Activated T-cell treated with anti-CD3 and anti-CD28 coated beads, Interleukin-2, amount 50 U/mL, for 1 hour (primary cell): ENCODE measurements around the gene PEDS1.
A peak's percentile ranks its signal among the peaks of the same experiment; 100 is the strongest.
"Not testable (repeated sequence)": the region's sequence is repeated elsewhere in the genome, so short reads cannot be mapped to it uniquely, and the experiment has no call there.

Experiments
- DNase-seq: peaks from one replicate; pipeline ENCODE4 v3.0.0-alpha.2; 2020

The PEDS1 gene

GRCh38 chr20:50189681-50190250 lies 36.2 kb upstream of the PEDS1 start:
- no peak for DNase-seq

- no peak for DNase-seq
Measured at GRCh38 chr20:50188879-50189680, 35.6 kb upstream of the PEDS1 start.

- DNase-seq: no peak
Measured at GRCh38 chr20:50188287-50188688, 34.8 kb upstream of the PEDS1 start.

GRCh38 chr20:50187403-50188051 lies 34.0 kb upstream of the PEDS1 start:
- DNase-seq: no peak

- no peak for DNase-seq
Measured at GRCh38 chr20:50186987-50187402, 33.5 kb upstream of the PEDS1 start.

- peak; percentile 91 for DNase-seq
Measured at GRCh38 chr20:50186151-50186885, 32.8 kb upstream of the PEDS1 start.

GRCh38 chr20:50185426-50185825 lies 31.9 kb upstream of the PEDS1 start:
- DNase-seq: no peak

GRCh38 chr20:50182346-50182745 lies 28.8 kb upstream of the PEDS1 start:
- DNase-seq: no peak

- DNase-seq: no peak
Measured at GRCh38 chr20:50181344-50181743, 27.8 kb upstream of the PEDS1 start.

- not testable (repeated sequence) for DNase-seq
Measured at GRCh38 chr20:50178672-50179071, 25.1 kb upstream of the PEDS1 start.

GRCh38 chr20:50175938-50176933 lies 22.7 kb upstream of the PEDS1 start:
- no peak for DNase-seq

GRCh38 chr20:50174456-50174855 lies 20.9 kb upstream of the PEDS1 start:
- DNase-seq: no peak

- DNase-seq: no peak
Measured at GRCh38 chr20:50172347-50173013, 19.0 kb upstream of the PEDS1 start.

GRCh38 chr20:50170549-50171220 lies 17.2 kb upstream of the PEDS1 start:
- no peak for DNase-seq

GRCh38 chr20:50169329-50169823 lies 15.9 kb upstream of the PEDS1 start:
- peak; percentile 91 for DNase-seq

- peak; percentile 76 for DNase-seq
Measured at GRCh38 chr20:50165684-50166554, 12.4 kb upstream of the PEDS1 start.

- no peak for DNase-seq
Measured at GRCh38 chr20:50163570-50164317, 10.2 kb upstream of the PEDS1 start.

GRCh38 chr20:50161494-50161893 lies 8.0 kb upstream of the PEDS1 start:
- DNase-seq: not testable (repeated sequence)

- no peak for DNase-seq
Measured at GRCh38 chr20:50153153-50153499, 397 bp downstream of the PEDS1 start.
